ENCODE measurements around the gene CGNL1.

The CGNL1 gene

GRCh38 chr15:57551715-57552677, 175.7 kb downstream of the CGNL1 start:
- DNase-seq (ENCODE audit: low read depth): no peak

- DNase-seq (ENCODE audit: low read depth): no peak
These were observed 176.5 kb downstream of the CGNL1 start for GRCh38 chr15:57552678-57553334.

- no peak for DNase-seq (ENCODE audit: low read depth)
These were observed 177.2 kb downstream of the CGNL1 start for GRCh38 chr15:57553526-57553925.

- no peak for DNase-seq (ENCODE audit: low read depth)
These were observed 177.9 kb downstream of the CGNL1 start for GRCh38 chr15:57554063-57554811.

- DNase-seq (ENCODE audit: low read depth): no peak
These were observed 178.5 kb downstream of the CGNL1 start for GRCh38 chr15:57554812-57555179.

GRCh38 chr15:57555270-57555669, 179.0 kb downstream of the CGNL1 start:
- DNase-seq (ENCODE audit: low read depth): no peak

- no peak for DNase-seq (ENCODE audit: low read depth)
These were observed 179.7 kb downstream of the CGNL1 start for GRCh38 chr15:57556040-57556439.

- no peak for DNase-seq (ENCODE audit: low read depth)
These were observed 181.0 kb downstream of the CGNL1 start for GRCh38 chr15:57557267-57557666.

GRCh38 chr15:57557810-57558209, 181.5 kb downstream of the CGNL1 start:
- no peak for DNase-seq (ENCODE audit: low read depth)

GRCh38 chr15:57559875-57560274, 183.6 kb downstream of the CGNL1 start:
- DNase-seq (ENCODE audit: low read depth): peak; percentile 66

GRCh38 chr15:57561041-57561711, 184.9 kb downstream of the CGNL1 start:
- peak; percentile 54 for DNase-seq (ENCODE audit: low read depth)

- no peak for DNase-seq (ENCODE audit: low read depth)
These were observed 186.0 kb downstream of the CGNL1 start for GRCh38 chr15:57562196-57562769.

- DNase-seq (ENCODE audit: low read depth): no peak
These were observed 187.1 kb downstream of the CGNL1 start for GRCh38 chr15:57563416-57563815.

GRCh38 chr15:57565311-57565710, 189.0 kb downstream of the CGNL1 start:
- peak; percentile 19 for DNase-seq (ENCODE audit: low read depth)

- no peak for DNase-seq (ENCODE audit: low read depth)
These were observed 190.5 kb downstream of the CGNL1 start for GRCh38 chr15:57566834-57567233.

GRCh38 chr15:57567891-57568290, 191.6 kb downstream of the CGNL1 start:
- no peak for DNase-seq (ENCODE audit: low read depth)

- DNase-seq (ENCODE audit: low read depth): no peak
These were observed 192.0 kb downstream of the CGNL1 start for GRCh38 chr15:57568299-57568698.

- no peak for DNase-seq (ENCODE audit: low read depth)
These were observed 194.0 kb downstream of the CGNL1 start for GRCh38 chr15:57570340-57570739.

GRCh38 chr15:57570994-57571393, 194.7 kb downstream of the CGNL1 start:
- DNase-seq (ENCODE audit: low read depth): no peak

- DNase-seq (ENCODE audit: low read depth): no peak
These were observed 195.4 kb downstream of the CGNL1 start for GRCh38 chr15:57571725-57572124.

- DNase-seq (ENCODE audit: low read depth): no peak
These were observed 196.2 kb downstream of the CGNL1 start for GRCh38 chr15:57572468-57572867.

GRCh38 chr15:57573151-57573550, 196.8 kb downstream of the CGNL1 start:
- no peak for DNase-seq (ENCODE audit: low read depth)

Data from activated T-cell treated with anti-CD3 and anti-CD28 coated beads for 24 hours (primary cell).